Neural progenitor cell (in vitro differentiated cells): ENCODE measurements around the gene SMIM10L2A. TPM values are rescaled to one million over a fixed set of nuclear protein-coding genes. Genes with fewer than 3 reads are reported as not detected.
"Not testable (repeated sequence)": the region's sequence is repeated elsewhere in the genome, so short reads cannot be mapped to it uniquely, and the experiment has no call there.

Experiments
- DNase-seq: peaks from one replicate; pipeline ENCODE4 v3.0.0-alpha.2; 2016; ENCODE audit warnings: low spot score
- H2AFZ ChIP-seq: fragments of 200-600 bp; sonication (generic); replicated peaks from 2 replicates; pipeline ENCODE4 v1.6.1; 2016; ENCODE audit warnings: antibody characterized with exemption
- H3F3A ChIP-seq: fragments of 200-600 bp; sonication (generic); 2 replicates; pipeline ENCODE4 v1.6.1; 2016; ENCODE audit warnings: antibody characterized with exemption, low read depth
- H3K27ac ChIP-seq: fragments of 200-600 bp; sonication (generic); 2 replicates; pipeline ENCODE4 v1.5.1; 2016; ENCODE audit warnings: mild to moderate bottlenecking
- H3K27me3 ChIP-seq: fragments of 200-600 bp; sonication (generic); 2 replicates; pipeline ENCODE4 v1.6.1; 2016; ENCODE audit warnings: mild to moderate bottlenecking, moderate library complexity
- H3K36me3 ChIP-seq: fragments of 200-600 bp; sonication (generic); 2 replicates; pipeline ENCODE4 v1.5.1; 2016
- H3K4me1 ChIP-seq: fragments of 200-600 bp; sonication (generic); 2 replicates; pipeline ENCODE4 v1.6.1; 2016; ENCODE audit warnings: mixed run types
- H3K4me2 ChIP-seq: fragments of 200-600 bp; sonication (generic); 2 replicates; pipeline ENCODE4 v1.6.1; 2016
- H3K4me3 ChIP-seq: fragments of 200-600 bp; sonication (generic); 2 replicates; pipeline ENCODE4 v1.5.1; 2016
- H3K79me2 ChIP-seq: fragments of 200-600 bp; sonication (generic); 2 replicates; pipeline ENCODE4 v1.6.1; 2016; ENCODE audit warnings: low read depth
- H3K9ac ChIP-seq: fragments of 200-600 bp; sonication (generic); 2 replicates; pipeline ENCODE4 v1.6.1; 2016
- H3K9me3 ChIP-seq: fragments of 200-600 bp; sonication (generic); 2 replicates; pipeline ENCODE4 v1.5.1; 2016; ENCODE audit warnings: low read depth
- H4K20me1 ChIP-seq: fragments of 200-600 bp; sonication (generic); 2 replicates; pipeline ENCODE4 v1.6.1; 2016; ENCODE audit warnings: low read depth
- H3K27ac Mint-ChIP-seq: 3 replicates; pipeline ENCODE4 v1.8.0; 2021; ENCODE audit warnings: mixed read lengths
- H3K27me3 Mint-ChIP-seq: 2 replicates; pipeline ENCODE4 v1.8.0; 2022; ENCODE audit warnings: low read depth, mild to moderate bottlenecking, inconsistent platforms, moderate library complexity, mixed read lengths; ENCODE audit not compliant: insufficient read depth
- H3K36me3 Mint-ChIP-seq: 3 replicates; pipeline ENCODE4 v1.8.0; 2021; ENCODE audit warnings: mixed read lengths
- H3K4me1 Mint-ChIP-seq: 3 replicates; pipeline ENCODE4 v1.8.0; 2021; ENCODE audit warnings: mixed read lengths
- H3K4me3 Mint-ChIP-seq: 3 replicates; pipeline ENCODE4 v1.8.0; 2021; ENCODE audit warnings: mild to moderate bottlenecking, moderate library complexity, mixed read lengths
- H3K9me3 Mint-ChIP-seq: 3 replicates; pipeline ENCODE4 v1.8.0; 2020; ENCODE audit warnings: mixed read lengths
- EZH2 ChIP-seq: fragments of 200-600 bp; sonication (generic); IDR thresholded peaks from 2 replicates; pipeline ENCODE4 v1.6.1; 2017; ENCODE audit warnings: antibody characterized with exemption, mild to moderate bottlenecking, moderate library complexity
- EZH2phosphoT487 ChIP-seq: fragments of 200-600 bp; sonication (generic); IDR thresholded peaks from 2 replicates; pipeline ENCODE4 v1.6.1; 2017; ENCODE audit warnings: antibody characterized with exemption
- total RNA-seq: library from RNA; depleted of rRNA; stranded (reverse); fragments of >200 nt; gene quantifications from 2 replicates; pipeline ENCODE4 v1.2.3, GENCODE V29; 2015; ENCODE audit warnings: low replicate concordance
- TF ChIP-seq, protein P1 (sequence below): fragments of 200-600 bp; sonication (generic); IDR thresholded peaks from 2 replicates; pipeline ENCODE4 v1.5.1; 2017; ENCODE audit warnings: antibody characterized with exemption, mild to moderate bottlenecking

The SMIM10L2A gene
- total RNA-seq, 1 donor from 2014 or later: 1.9 TPM

DNA sequence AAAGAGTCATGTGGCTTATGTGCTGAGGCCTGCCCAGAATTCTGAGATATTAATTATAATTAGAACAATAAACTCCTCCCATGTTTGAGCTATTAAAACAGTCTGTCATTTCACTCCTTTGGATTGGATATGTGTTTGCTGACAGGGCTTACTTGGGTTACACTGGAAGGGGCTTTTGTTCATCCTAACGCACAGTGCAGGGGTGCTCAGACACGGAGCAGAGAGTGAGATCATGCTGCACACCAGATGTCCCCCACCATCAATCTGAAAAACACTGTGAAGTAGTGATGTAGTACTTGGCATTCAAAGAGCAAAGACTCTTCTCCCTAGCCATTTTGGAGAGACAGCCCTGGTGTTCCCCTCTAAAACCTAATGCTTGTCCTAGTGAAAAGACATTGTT is 24.1 kb upstream of the SMIM10L2A start:
- Histone ChIP-seq H3K27me3 (no peaks in the 10 kb centered on the region), H3K79me2 (no peaks in the 10 kb centered on the region), H3K4me3 (no peak overlapping the region), H3K9me3 (no peaks in the 10 kb centered on the region), H3K4me2 (no peak overlapping the region), H3K4me1 (no peaks in the 10 kb centered on the region), H2AFZ (no peak overlapping the region), H3K36me3 (no peaks in the 10 kb centered on the region), H3K9ac (no peak overlapping the region), H3F3A (no peaks in the 10 kb centered on the region), H4K20me1 (no peaks in the 10 kb centered on the region), H3K27ac (no peak overlapping the region)
- no peak for DNase-seq
- H3K27ac Mint-ChIP-seq: no peak overlapping the region
- no peak overlapping the region for H3K4me3 Mint-ChIP-seq
- no peaks in the 10 kb centered on the region for H3K4me1 Mint-ChIP-seq
- peaks cover 2% of the 10 kb centered on the region for H3K9me3 Mint-ChIP-seq
- peaks cover 2% of the 10 kb centered on the region for H3K27me3 Mint-ChIP-seq
- no peaks in the 10 kb centered on the region for H3K36me3 Mint-ChIP-seq
- TF ChIP-seq, protein P1, sequence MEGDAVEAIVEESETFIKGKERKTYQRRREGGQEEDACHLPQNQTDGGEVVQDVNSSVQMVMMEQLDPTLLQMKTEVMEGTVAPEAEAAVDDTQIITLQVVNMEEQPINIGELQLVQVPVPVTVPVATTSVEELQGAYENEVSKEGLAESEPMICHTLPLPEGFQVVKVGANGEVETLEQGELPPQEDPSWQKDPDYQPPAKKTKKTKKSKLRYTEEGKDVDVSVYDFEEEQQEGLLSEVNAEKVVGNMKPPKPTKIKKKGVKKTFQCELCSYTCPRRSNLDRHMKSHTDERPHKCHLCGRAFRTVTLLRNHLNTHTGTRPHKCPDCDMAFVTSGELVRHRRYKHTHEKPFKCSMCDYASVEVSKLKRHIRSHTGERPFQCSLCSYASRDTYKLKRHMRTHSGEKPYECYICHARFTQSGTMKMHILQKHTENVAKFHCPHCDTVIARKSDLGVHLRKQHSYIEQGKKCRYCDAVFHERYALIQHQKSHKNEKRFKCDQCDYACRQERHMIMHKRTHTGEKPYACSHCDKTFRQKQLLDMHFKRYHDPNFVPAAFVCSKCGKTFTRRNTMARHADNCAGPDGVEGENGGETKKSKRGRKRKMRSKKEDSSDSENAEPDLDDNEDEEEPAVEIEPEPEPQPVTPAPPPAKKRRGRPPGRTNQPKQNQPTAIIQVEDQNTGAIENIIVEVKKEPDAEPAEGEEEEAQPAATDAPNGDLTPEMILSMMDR: no peak
- TF ChIP-seq EZH2phosphoT487 (no peak), EZH2 (no peak)

DNA sequence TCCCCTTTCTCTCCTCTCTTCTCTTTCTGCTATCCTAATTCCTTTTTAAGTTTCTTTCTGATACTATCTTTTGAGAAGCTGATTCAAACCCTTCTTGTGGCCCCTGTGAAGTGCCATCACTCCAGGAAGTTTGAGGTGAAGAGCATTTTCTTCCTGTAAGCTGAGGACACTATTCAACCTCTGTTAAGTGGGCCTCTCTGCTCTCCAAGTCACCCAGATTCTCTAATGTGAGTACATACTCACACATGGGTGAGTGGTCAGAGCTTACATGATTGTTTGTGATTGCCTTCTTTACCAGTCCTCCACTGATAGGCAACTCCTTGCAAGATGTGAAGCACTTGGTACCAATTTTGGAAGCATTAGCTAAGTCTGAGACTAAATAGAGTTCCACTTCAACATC is 18.4 kb upstream of the SMIM10L2A start:
- H3K4me3 Mint-ChIP-seq: no peak overlapping the region
- H3K9me3 Mint-ChIP-seq: no peaks in the 10 kb centered on the region
- no peaks in the 10 kb centered on the region for H4K20me1 ChIP-seq
- H3K27me3 ChIP-seq: no peaks in the 10 kb centered on the region
- TF ChIP-seq, protein P1: no peak
- TF ChIP-seq EZH2phosphoT487: no peak
- TF ChIP-seq EZH2: no peak
- no peak for DNase-seq
- no peak overlapping the region for H3K9ac ChIP-seq
- peaks cover 8% of the 10 kb centered on the region for H3K4me1 Mint-ChIP-seq
- no peaks in the 10 kb centered on the region for H3K36me3 ChIP-seq
- peaks cover 8% of the 10 kb centered on the region for H3K4me1 ChIP-seq
- H3K9me3 ChIP-seq: peaks cover 6% of the 10 kb centered on the region
- H3F3A ChIP-seq: peaks cover 12% of the 10 kb centered on the region
- no peak overlapping the region for H3K4me3 ChIP-seq
- H3K36me3 Mint-ChIP-seq: no peaks in the 10 kb centered on the region
- no peaks in the 10 kb centered on the region for H3K79me2 ChIP-seq
- H3K27ac Mint-ChIP-seq: no peak overlapping the region
- no peaks in the 10 kb centered on the region for H3K27me3 Mint-ChIP-seq
- H3K4me2 ChIP-seq: no peak overlapping the region
- H2AFZ ChIP-seq: no peak overlapping the region
- H3K27ac ChIP-seq: no peak overlapping the region

DNA sequence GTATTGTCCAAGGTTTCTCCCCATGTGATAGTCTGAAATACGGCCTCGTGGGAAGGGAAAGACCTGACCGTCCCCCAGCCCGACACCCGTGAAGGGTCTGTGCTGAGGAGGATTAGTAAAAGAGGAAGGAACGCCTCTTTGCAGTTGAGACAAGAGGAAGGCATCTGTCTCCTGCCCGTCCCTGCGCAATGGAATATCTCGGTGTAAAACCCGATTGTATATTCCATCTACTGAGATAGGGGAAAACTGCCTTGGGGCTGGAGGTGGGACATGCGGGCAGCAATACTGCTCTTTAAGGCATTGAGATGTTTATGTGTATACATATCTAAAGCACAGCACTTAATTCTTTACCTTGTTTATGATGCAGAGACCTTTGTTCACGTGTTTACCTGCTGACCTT is 15.3 kb upstream of the SMIM10L2A start:
- H3K27me3 ChIP-seq, H3K9me3 Mint-ChIP-seq, H3K79me2 ChIP-seq, H3K9me3 ChIP-seq, H3K27ac ChIP-seq, H4K20me1 ChIP-seq, H3K27ac Mint-ChIP-seq, H3K36me3 ChIP-seq, H2AFZ ChIP-seq, H3K36me3 Mint-ChIP-seq, H3K27me3 Mint-ChIP-seq, DNase-seq, H3K9ac ChIP-seq: not testable (repeated sequence)
- Histone ChIP-seq H3K4me2 (peak overlapping the region; percentile 62), H3K4me1 (peaks cover 12% of the 10 kb centered on the region), H3K4me3 (peak overlapping the region; percentile 25), H3F3A (peaks cover 15% of the 10 kb centered on the region)
- Mint-ChIP-seq H3K4me1 (peaks cover 14% of the 10 kb centered on the region), H3K4me3 (peak overlapping the region; percentile 43)

DNA sequence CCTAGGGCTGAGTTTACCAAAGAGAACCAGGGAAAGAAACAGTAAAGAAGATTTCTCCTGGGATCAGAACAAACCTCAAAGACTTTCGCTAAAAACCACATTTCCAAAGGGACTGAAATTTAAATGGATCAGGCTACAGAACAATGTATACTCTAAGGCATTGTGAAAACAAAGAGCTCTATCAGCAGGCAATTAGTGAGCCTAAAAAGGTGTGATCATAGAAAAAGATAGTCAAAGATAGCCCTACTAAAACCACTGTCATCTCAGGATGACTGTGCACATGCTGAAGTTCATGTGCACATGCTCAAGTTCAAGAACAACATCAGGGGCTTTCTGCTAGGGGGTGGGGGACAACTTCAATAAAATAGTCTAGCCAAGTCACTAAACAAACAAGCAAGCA is 12.9 kb upstream of the SMIM10L2A start:
- Histone ChIP-seq H3F3A (peaks cover 15% of the 10 kb centered on the region), H3K36me3 (no peaks in the 10 kb centered on the region), H3K9me3 (peaks cover 11% of the 10 kb centered on the region), H4K20me1 (no peaks in the 10 kb centered on the region), H3K27me3 (no peaks in the 10 kb centered on the region), H2AFZ (no peak overlapping the region), H3K27ac (no peak overlapping the region), H3K9ac (no peak overlapping the region), H3K4me3 (no peak overlapping the region), H3K4me2 (no peak overlapping the region), H3K4me1 (peaks cover 12% of the 10 kb centered on the region), H3K79me2 (no peaks in the 10 kb centered on the region)
- Mint-ChIP-seq H3K36me3 (no peaks in the 10 kb centered on the region), H3K4me3 (no peak overlapping the region), H3K27me3 (peaks cover 6% of the 10 kb centered on the region), H3K4me1 (peaks cover 14% of the 10 kb centered on the region), H3K27ac (no peak overlapping the region), H3K9me3 (peaks cover 10% of the 10 kb centered on the region)
- no peak for DNase-seq
- TF ChIP-seq, protein P1: no peak
- no peak for TF ChIP-seq EZH2phosphoT487
- TF ChIP-seq EZH2: no peak
